ENCODE measurements around the gene DDX10.

- no peak for TF ChIP-seq CTCF (IDR thresholded peaks at IDR 0.05; ENCODE audit: control extremely low read depth in 1 of 3, insufficient read depth in 1 of 3, low read depth in 1 of 3, low read length in 3 of 3)
- TF ChIP-seq MAX (IDR thresholded peaks at IDR 0.05): no peak
- no peak for TF ChIP-seq GABPA (IDR thresholded peaks at IDR 0.05; ENCODE audit: borderline replicate concordance, insufficient read depth, low read length)
- TF ChIP-seq CBX5 (IDR thresholded peaks at IDR 0.05; ENCODE audit: low read depth, low read length): no peak
- no peak for TF ChIP-seq RAD21 (IDR thresholded peaks at IDR 0.05 in 1 of 2, conservative IDR thresholded peaks at IDR 0.05 in 1 of 2; ENCODE audit: low read depth in 2 of 2, low read length in 2 of 2)
- no peak for TF ChIP-seq EZH2 (IDR thresholded peaks at IDR 0.05; ENCODE audit: low read depth, low read length, severe bottlenecking)
- no peak for TF ChIP-seq USF2 (IDR thresholded peaks at IDR 0.05; ENCODE audit: low read length)
- no peak for TF ChIP-seq SIN3A (conservative IDR thresholded peaks at IDR 0.05 in 1 of 2, IDR thresholded peaks at IDR 0.05 in 1 of 2; ENCODE audit: low read depth in 1 of 2, low read length in 2 of 2)
- TF ChIP-seq ASH2L (IDR thresholded peaks at IDR 0.05; ENCODE audit: low read length): no peak
- no peak for TF ChIP-seq SIX5 (IDR thresholded peaks at IDR 0.05; ENCODE audit: low read depth, low read length)
- no peak for TF ChIP-seq RFX5 (IDR thresholded peaks at IDR 0.05; ENCODE audit: borderline replicate concordance, low read depth, low read length)
- TF ChIP-seq ZNF274 (IDR thresholded peaks at IDR 0.05; ENCODE audit: borderline replicate concordance, extremely low read depth, low read length): no peak
- TF ChIP-seq POLR2A (IDR thresholded peaks at IDR 0.05; ENCODE audit: control extremely low read depth in 1 of 2, low read depth in 2 of 2, low read length in 2 of 2): no peak
Measured at GRCh38 chr11:108854346-108854745, 189.5 kb downstream of the DDX10 start.

All from H1 (cell line).